ENCODE results near the gene MMP24.

The MMP24 gene

GRCh38 chr20:35286077-35286898 is 59.8 kb downstream of the MMP24 start:
- Histone ChIP-seq H3K27me3 (replicated peaks; ENCODE audit: control insufficient read depth, insufficient read depth, low read length) (no peaks in the 10 kb centered on the region), H3K4me3 (replicated peaks; ENCODE audit: low read depth, low read length) (no peak overlapping the region), H3K36me3 (ENCODE audit: control insufficient read depth, insufficient read depth, low read length) (no peaks in the 10 kb centered on the region)
- no peak for TF ChIP-seq CTCF (IDR thresholded peaks at IDR 0.05; ENCODE audit: insufficient read depth, low read length, poor library complexity, severe bottlenecking)
- no peak for DNase-seq (ENCODE audit: extremely low read depth, insufficient read length)

GRCh38 chr20:35286899-35287508 is 60.5 kb downstream of the MMP24 start:
- TF ChIP-seq CTCF (IDR thresholded peaks at IDR 0.05; ENCODE audit: insufficient read depth, low read length, poor library complexity, severe bottlenecking) = no peak
- no peak overlapping the region for H3K4me3 ChIP-seq (replicated peaks; ENCODE audit: low read depth, low read length)
- no peaks in the 10 kb centered on the region for H3K36me3 ChIP-seq (ENCODE audit: control insufficient read depth, insufficient read depth, low read length)
- no peaks in the 10 kb centered on the region for H3K27me3 ChIP-seq (replicated peaks; ENCODE audit: control insufficient read depth, insufficient read depth, low read length)
- DNase-seq (ENCODE audit: extremely low read depth, insufficient read length) = no peak

GRCh38 chr20:35287509-35288324 is 61.2 kb downstream of the MMP24 start:
- H3K4me3 ChIP-seq (replicated peaks; ENCODE audit: low read depth, low read length) = no peak overlapping the region
- no peaks in the 10 kb centered on the region for H3K27me3 ChIP-seq (replicated peaks; ENCODE audit: control insufficient read depth, insufficient read depth, low read length)
- no peaks in the 10 kb centered on the region for H3K36me3 ChIP-seq (ENCODE audit: control insufficient read depth, insufficient read depth, low read length)
- DNase-seq (ENCODE audit: extremely low read depth, insufficient read length) = no peak
- TF ChIP-seq CTCF (IDR thresholded peaks at IDR 0.05; ENCODE audit: insufficient read depth, low read length, poor library complexity, severe bottlenecking) = no peak

- TF ChIP-seq CTCF (IDR thresholded peaks at IDR 0.05; ENCODE audit: insufficient read depth, low read length, poor library complexity, severe bottlenecking) = no peak
- no peak for DNase-seq (ENCODE audit: extremely low read depth, insufficient read length)
- no peak overlapping the region for H3K4me3 ChIP-seq (replicated peaks; ENCODE audit: low read depth, low read length)
- no peaks in the 10 kb centered on the region for H3K27me3 ChIP-seq (replicated peaks; ENCODE audit: control insufficient read depth, insufficient read depth, low read length)
- H3K36me3 ChIP-seq (ENCODE audit: control insufficient read depth, insufficient read depth, low read length) = no peaks in the 10 kb centered on the region
Measured at GRCh38 chr20:35288325-35289060, 62.0 kb downstream of the MMP24 start.

GRCh38 chr20:35290186-35290886 is 63.8 kb downstream of the MMP24 start:
- no peak for DNase-seq (ENCODE audit: extremely low read depth, insufficient read length)
- H3K36me3 ChIP-seq (ENCODE audit: control insufficient read depth, insufficient read depth, low read length) = no peaks in the 10 kb centered on the region
- no peaks in the 10 kb centered on the region for H3K27me3 ChIP-seq (replicated peaks; ENCODE audit: control insufficient read depth, insufficient read depth, low read length)
- H3K4me3 ChIP-seq (replicated peaks; ENCODE audit: low read depth, low read length) = no peak overlapping the region
- no peak for TF ChIP-seq CTCF (IDR thresholded peaks at IDR 0.05; ENCODE audit: insufficient read depth, low read length, poor library complexity, severe bottlenecking)
